Heart left ventricle (tissue), 16 donors: Measurements from ENCODE around the gene CAMK2B. TPM values are rescaled to one million over a fixed set of nuclear protein-coding genes. Genes with fewer than 3 reads are reported as not detected.

Experiments
- ATAC-seq, 4 donors: fragments of 200-7000 bp; cut with Tn5 transposase; one replicate each; pipeline ENCODE4 v1.9.1; 2020 to 2022; ENCODE audit warnings: moderate library complexity in 4 of 4, mild to moderate bottlenecking in 3 of 4, moderate number of reproducible peaks in 1 of 4
- DNase-seq, 5 donors: peaks; one replicate each; pipeline ENCODE4 v3.0.0-alpha.2; 2020
- H3K27ac ChIP-seq, 12 donors: fragments of 200-600 bp; sonication (generic) in 4 of 12; one replicate each; pipeline versions ENCODE4 v1.5.0 to v1.8.0; 2016 to 2022; ENCODE audit warnings: mild to moderate bottlenecking in 2 of 12
- H3K27me3 ChIP-seq, 9 donors: fragments of 200-600 bp; sonication (generic) in 2 of 9; one replicate each; pipeline versions ENCODE4 v1.5.1 to v1.8.0; 2016 to 2022; ENCODE audit warnings: mild to moderate bottlenecking in 3 of 9
- H3K36me3 ChIP-seq, 9 donors: fragments of 200-600 bp; sonication (generic) in 2 of 9; one replicate each; pipeline versions ENCODE4 v1.5.0 to v1.8.0; 2018 to 2022; ENCODE audit warnings: mild to moderate bottlenecking in 2 of 9
- H3K4me1 ChIP-seq, 12 donors: fragments of 200-600 bp; sonication (generic) in 4 of 12; one replicate each; pipeline versions ENCODE4 v1.5.0 to v1.8.0; 2016 to 2022; ENCODE audit warnings: mild to moderate bottlenecking in 3 of 12
- H3K4me3 ChIP-seq, 12 donors: fragments of 200-600 bp; sonication (generic) in 4 of 12; one replicate each; pipeline versions ENCODE4 v1.5.0 to v1.8.0; 2017 to 2022; ENCODE audit warnings: mild to moderate bottlenecking in 9 of 12, moderate library complexity in 4 of 12
- H3K9me3 ChIP-seq, 12 donors: fragments of 200-600 bp; sonication (generic) in 4 of 12; one replicate each; pipeline versions ENCODE4 v1.5.0 to v1.8.0; 2016 to 2022; ENCODE audit warnings: mild to moderate bottlenecking in 1 of 12
- POLR2A ChIP-seq, 2 donors: fragments of 450-650 bp; IDR thresholded peaks; one replicate each; pipeline ENCODE4 v1.6.1; 2017; ENCODE audit warnings: antibody characterized with exemption in 2 of 2, mild to moderate bottlenecking in 2 of 2, moderate library complexity in 2 of 2
- WGBS, 4 donors: extraction: QIAGEN DNeasy Blood & Tissue Kit in 2 of 4; methylation state at CpG; one replicate each; pipeline versions ENCODE4 v1.1.5 to v1.1.7; 2013 to 2018; 5-methylcytosine and 5-hydroxymethylcytosine counted together
- intact Hi-C, 10 donors: fragments of 100-400 bp; cut with DNase I; formaldehyde crosslinking; loops; one replicate each; pipeline versions ENCODE4 v1.11.1 to v1.14.2; 2022
- polyA plus RNA-seq, 2 donors: library from polyadenylated mRNA; stranded (reverse); fragments of 200-250 nt; gene quantifications; one replicate each; pipeline ENCODE4 v1.2.3, GENCODE V29; 2013
- total RNA-seq, 9 donors: library from RNA; depleted of rRNA in 2 of 9; stranded (reverse); fragments of >200 nt in 2 of 9; fragmentation: NEBNext Ultra II Directional in 3 of 9; extraction: Animal tissue kit (Norgen Biotek cat#: 25700) in 3 of 9; gene quantifications; one replicate each; pipeline versions ENCODE4 v1.1.0 to v1.2.4, GENCODE V29; 2016 to 2023
- TF ChIP-seq, protein P1 (sequence below), 12 donors: fragments of 200-600 bp; sonication (generic) in 4 of 12; IDR thresholded peaks; one replicate each; pipeline versions ENCODE4 v1.5.0 to v1.8.0; 2018 to 2022; ENCODE audit warnings: antibody characterized with exemption in 12 of 12, mild to moderate bottlenecking in 5 of 12
- donor health status: ischemic (EF 13 %, LVEDD 7.1; RV severe dilation, severe dysfunction).
- donor health status: healthy with polysubstance abuse.
- donor health status: DM: no; HTN: yes; CAD: no.
- donor health status: DM: no; HTN: no; CAD: no.
- donor health status: ischemic (EF 25% LVEDD 6.9; RV normal size, moderate dysfunction).
- donor health status: ischemic (EF 25% LVEDD 5.7; RV mildly dilated, moderate dysfunction).
- donor health status: healthy.
- donor health status: DM: yes; HTN: yes; CAD: no.
- donor health status: ischemic (EF 35%, LVEDD 5.7; RV mildly dilated, moderate dysfunction).
- donor health status: nonischemic (EF 11% LVEDD 7.7; RV severe dilation, severe dysfunction).
- donor health status: DM: yes; HTN: yes; CAD: no.
- donor health status: PGD.
- donor health status: ischemic (EF 29% LVEDD 5.4; RV normal size, mild dysfunction).
- donor health status: nonischemic (EF 23%, LVEDD 6.1; RV moderate dilation, normal function).

Gene CAMK2B
- total and polyA plus RNA-seq, 11 donors = 35.7 to 141 (median 103) TPM

DNA sequence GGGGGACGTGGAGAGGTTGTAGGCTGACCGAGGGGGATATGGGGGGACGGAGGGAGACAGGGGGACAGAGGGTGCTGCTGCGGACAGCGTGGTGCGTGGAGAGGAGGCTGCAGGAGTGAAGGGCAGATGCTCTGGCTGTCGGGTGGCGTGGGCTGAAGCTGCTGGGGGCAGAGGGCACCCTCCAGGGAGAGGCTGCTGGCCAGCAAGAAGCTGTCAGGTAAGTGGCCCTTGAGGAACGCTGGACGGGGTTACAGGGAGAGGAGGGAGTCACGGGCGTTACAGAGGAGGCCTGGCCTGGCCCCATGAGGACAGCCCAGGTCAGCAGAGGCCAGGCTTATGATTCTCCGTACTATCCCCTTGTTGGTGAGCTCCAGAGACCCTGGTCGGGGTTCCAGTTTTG is 97.5 kb downstream of the CAMK2B start:
- no peak for ATAC-seq
- Histone ChIP-seq H3K4me1 (peaks cover 0 to 6% (median 0%) of the 10 kb centered on the region in 12 donors), H3K27me3 (peaks cover 0 to 14% (median 0%) of the 10 kb centered on the region in 9 donors), H3K36me3 (peaks cover 0 to 3% (median 0%) of the 10 kb centered on the region in 9 donors), H3K27ac (no peak overlapping the region), H3K4me3 (no peak overlapping the region), H3K9me3 (no peaks in the 10 kb centered on the region)
- TF ChIP-seq, protein P1, sequence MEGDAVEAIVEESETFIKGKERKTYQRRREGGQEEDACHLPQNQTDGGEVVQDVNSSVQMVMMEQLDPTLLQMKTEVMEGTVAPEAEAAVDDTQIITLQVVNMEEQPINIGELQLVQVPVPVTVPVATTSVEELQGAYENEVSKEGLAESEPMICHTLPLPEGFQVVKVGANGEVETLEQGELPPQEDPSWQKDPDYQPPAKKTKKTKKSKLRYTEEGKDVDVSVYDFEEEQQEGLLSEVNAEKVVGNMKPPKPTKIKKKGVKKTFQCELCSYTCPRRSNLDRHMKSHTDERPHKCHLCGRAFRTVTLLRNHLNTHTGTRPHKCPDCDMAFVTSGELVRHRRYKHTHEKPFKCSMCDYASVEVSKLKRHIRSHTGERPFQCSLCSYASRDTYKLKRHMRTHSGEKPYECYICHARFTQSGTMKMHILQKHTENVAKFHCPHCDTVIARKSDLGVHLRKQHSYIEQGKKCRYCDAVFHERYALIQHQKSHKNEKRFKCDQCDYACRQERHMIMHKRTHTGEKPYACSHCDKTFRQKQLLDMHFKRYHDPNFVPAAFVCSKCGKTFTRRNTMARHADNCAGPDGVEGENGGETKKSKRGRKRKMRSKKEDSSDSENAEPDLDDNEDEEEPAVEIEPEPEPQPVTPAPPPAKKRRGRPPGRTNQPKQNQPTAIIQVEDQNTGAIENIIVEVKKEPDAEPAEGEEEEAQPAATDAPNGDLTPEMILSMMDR (IDR thresholded peaks at IDR 0.05) = no peak
- TF ChIP-seq POLR2A (IDR thresholded peaks at IDR 0.05) = no peak
- WGBS, 4 donors = 70 to 79% (median 75%) methylated on average over 13 to 14 of the region's 14 CpGs
- intact Hi-C loops = no loop called here
- DNase-seq = peak in 1 of 5 donors; percentile 60

DNA sequence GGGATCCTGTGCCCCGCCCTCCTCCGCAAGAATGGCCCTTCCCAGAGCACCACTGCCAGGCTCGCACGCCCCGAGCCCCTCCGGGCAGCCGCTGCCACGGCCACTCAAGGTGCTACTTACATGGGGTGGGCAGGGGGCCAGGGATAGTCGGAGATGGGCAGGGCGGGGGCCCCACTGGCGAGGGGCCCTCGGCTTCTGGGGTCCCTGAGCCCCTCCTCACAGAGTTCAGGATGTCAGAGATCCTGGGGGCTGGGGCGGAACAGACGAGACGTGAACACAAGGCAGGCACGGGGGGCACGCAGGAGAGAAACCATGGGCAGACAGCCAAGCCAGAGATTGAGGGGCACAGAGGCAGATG is 99.0 kb downstream of the CAMK2B start:
- 52 to 82% (median 64%) methylated on average over 13 to 17 of the region's 17 CpGs for WGBS, 4 donors
- Histone ChIP-seq H3K27me3 (peaks cover 0 to 14% (median 0%) of the 10 kb centered on the region in 9 donors), H3K9me3 (no peaks in the 10 kb centered on the region), H3K4me1 (peaks cover 0 to 2% (median 0%) of the 10 kb centered on the region in 12 donors), H3K27ac (no peak overlapping the region), H3K36me3 (peaks cover 0 to 3% (median 0%) of the 10 kb centered on the region in 9 donors), H3K4me3 (no peak overlapping the region)
- peak in 1 of 5 donors; percentile 57 for DNase-seq
- ATAC-seq = no peak
- intact Hi-C loops = no loop called here
- TF ChIP-seq, protein P1 (IDR thresholded peaks at IDR 0.05) = no peak
- no peak for TF ChIP-seq POLR2A (IDR thresholded peaks at IDR 0.05)

DNA sequence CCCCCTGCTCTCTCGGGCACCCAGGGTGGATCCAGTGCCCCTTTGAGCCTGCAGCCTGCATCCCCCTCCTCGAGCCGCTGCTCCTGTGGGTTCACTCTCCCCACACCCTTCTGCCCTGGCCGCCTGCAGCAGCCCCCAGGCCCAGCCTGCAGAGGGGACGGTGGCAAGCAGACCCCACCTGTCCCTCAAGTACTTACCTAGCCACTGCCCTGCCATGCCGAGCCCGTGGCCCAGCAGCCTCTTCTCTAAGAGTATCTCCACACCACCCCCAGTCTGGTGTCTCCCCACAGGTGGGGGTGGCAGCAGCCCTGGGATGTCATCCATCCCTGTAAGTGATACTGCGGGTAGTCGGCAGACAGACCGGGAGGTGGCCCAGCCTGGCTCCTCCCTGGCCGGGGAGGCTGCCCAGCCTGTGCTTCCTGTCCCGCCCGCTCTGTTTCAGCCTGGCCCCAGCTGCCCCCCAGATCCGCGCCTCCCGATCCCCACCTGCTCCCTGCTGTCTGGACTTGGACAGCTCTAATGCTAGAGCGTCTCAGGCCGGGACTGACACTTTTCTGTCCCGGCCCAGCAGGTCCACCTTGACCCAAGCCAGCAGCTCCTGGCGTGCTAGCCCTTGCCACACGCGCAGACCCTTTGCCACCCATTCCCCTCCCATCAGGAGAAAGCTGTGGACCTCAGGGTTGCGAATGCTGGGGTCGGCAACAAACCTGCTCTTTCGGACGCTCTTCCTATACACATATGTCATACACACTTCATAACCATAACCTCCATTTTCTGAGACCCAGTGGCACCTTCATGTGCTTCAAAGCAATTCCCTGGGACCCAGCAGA is 99.6 kb downstream of the CAMK2B start:
- WGBS, 4 donors = 62 to 74% (median 66%) methylated on average over 20 to 26 of the region's 26 CpGs
- peaks cover 0 to 3% (median 0%) of the 10 kb centered on the region in 9 donors for H3K36me3 ChIP-seq
- H3K4me1 ChIP-seq = no peaks in the 10 kb centered on the region
- H3K27me3 ChIP-seq = peaks cover 0 to 14% (median 0%) of the 10 kb centered on the region in 9 donors
- ATAC-seq = no peak
- no peak overlapping the region for H3K4me3 ChIP-seq
- TF ChIP-seq POLR2A (IDR thresholded peaks at IDR 0.05) = no peak
- TF ChIP-seq, protein P1 (IDR thresholded peaks at IDR 0.05) = no peak
- DNase-seq = peak in 1 of 5 donors; percentile 57
- no peaks in the 10 kb centered on the region for H3K9me3 ChIP-seq
- no peak overlapping the region for H3K27ac ChIP-seq
- intact Hi-C loops = no loop called here

DNA sequence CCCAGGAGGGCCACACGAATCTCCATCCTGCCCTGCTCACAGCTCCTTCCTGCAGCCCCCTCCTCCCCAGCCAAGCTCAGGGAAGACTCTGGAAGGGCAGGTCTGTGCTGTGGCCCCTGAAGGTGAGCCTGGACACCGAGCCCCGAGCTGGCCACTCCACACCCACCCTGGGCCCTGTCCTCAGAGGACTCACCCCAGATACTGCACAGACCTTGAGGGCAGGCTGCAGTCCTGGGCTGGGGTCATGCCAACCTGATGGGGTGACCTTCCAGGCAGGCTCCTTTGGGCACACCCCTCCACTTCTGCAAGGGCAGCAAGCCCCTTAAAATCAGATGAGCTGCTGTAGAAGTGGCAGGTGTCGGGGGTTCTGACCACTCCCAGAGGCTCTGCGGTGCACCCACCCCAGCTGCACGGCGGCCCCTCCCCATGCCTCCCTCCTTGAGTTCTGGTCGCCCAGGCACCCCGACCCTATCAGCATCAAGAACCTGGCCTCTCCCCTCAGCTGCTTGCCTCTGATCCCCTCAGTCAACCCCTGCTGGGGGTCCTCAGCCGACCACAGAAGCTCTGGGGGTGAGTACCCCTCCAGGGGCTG is 100.3 kb downstream of the CAMK2B start:
- 64 to 79% (median 75%) methylated on average over 8 to 10 of the region's 10 CpGs for WGBS, 4 donors
- intact Hi-C loops = no loop called here
- peaks cover 0 to 7% (median 0%) of the 10 kb centered on the region in 9 donors for H3K36me3 ChIP-seq
- H3K9me3 ChIP-seq = no peaks in the 10 kb centered on the region
- peaks cover 0 to 14% (median 0%) of the 10 kb centered on the region in 9 donors for H3K27me3 ChIP-seq
- ATAC-seq (no peak), DNase-seq (peak in 2 of 5 donors; percentile 21 to 48)
- no peak overlapping the region for H3K4me3 ChIP-seq
- H3K4me1 ChIP-seq = no peaks in the 10 kb centered on the region
- no peak for TF ChIP-seq POLR2A (IDR thresholded peaks at IDR 0.05)
- TF ChIP-seq, protein P1 (IDR thresholded peaks at IDR 0.05) = no peak
- H3K27ac ChIP-seq = no peak overlapping the region
